ENCODE results near the gene MEIOC.

The MEIOC gene

DNA sequence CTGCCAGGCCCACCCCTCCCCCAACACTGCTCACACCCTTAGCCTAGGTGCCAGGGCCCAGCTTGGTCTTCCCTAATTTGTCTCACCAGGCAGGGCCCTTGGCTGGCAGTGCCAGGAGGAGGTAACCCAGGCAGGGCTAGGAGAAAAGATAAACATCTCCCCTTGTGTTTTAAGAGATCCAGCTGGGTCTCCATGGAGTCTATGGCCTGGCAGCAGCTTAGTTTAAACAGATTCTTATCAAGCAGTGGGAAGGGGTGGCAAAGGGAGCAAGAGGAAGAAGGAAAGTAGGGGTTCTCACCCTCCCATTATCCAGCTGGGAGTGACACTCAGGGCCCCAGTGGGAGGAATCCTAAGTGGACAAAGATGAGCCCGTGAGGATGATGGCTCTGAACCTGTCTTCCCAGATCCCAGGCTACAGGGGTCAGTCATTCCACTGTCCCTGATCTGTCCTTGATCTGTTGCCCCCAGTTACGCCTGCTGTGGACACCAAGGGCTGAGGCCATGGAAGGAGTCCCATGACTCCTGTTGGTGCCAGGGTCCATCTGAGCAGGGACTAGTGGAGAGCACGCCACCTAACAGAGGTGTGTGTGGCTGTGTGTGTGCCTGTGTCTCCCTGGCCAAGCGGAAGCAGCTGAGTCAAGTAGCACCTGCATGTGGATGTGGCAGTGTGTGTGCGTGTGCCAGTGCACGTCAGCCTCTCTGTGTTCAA, 47.4 kb upstream of the MEIOC start:
- Histone ChIP-seq H3K27me3 (ENCODE audit: control insufficient read depth, low read length) (peaks cover 28% of the 10 kb centered on the region), H3K9me2 (replicated peaks; ENCODE audit: control insufficient read depth, low read length) (no peaks in the 10 kb centered on the region), H3K4me3 (ENCODE audit: low read length) (no peak overlapping the region), H3K79me2 (ENCODE audit: control insufficient read depth, low read length) (no peaks in the 10 kb centered on the region), H3K36me3 (ENCODE audit: control insufficient read depth, low read length) (no peaks in the 10 kb centered on the region), H3F3A (ENCODE audit: control insufficient read depth, insufficient read depth) (no peaks in the 10 kb centered on the region), H3K9me3 (ENCODE audit: control insufficient read depth, insufficient read depth, low read length) (no peaks in the 10 kb centered on the region), H3K4me2 (ENCODE audit: low read length) (no peak overlapping the region), H4K20me1 (ENCODE audit: control insufficient read depth, insufficient read depth, low read depth, low read length) (0 out of 2 replicates have a peak, but pooled peaks cover 3% of the 10 kb centered on the region), H3K4me1 (ENCODE audit: control insufficient read depth, low read length) (peaks cover under 1% of the 10 kb centered on the region), H3K27ac (ENCODE audit: low read depth, low read length) (no peak overlapping the region)
- TF ChIP-seq, protein P1, sequence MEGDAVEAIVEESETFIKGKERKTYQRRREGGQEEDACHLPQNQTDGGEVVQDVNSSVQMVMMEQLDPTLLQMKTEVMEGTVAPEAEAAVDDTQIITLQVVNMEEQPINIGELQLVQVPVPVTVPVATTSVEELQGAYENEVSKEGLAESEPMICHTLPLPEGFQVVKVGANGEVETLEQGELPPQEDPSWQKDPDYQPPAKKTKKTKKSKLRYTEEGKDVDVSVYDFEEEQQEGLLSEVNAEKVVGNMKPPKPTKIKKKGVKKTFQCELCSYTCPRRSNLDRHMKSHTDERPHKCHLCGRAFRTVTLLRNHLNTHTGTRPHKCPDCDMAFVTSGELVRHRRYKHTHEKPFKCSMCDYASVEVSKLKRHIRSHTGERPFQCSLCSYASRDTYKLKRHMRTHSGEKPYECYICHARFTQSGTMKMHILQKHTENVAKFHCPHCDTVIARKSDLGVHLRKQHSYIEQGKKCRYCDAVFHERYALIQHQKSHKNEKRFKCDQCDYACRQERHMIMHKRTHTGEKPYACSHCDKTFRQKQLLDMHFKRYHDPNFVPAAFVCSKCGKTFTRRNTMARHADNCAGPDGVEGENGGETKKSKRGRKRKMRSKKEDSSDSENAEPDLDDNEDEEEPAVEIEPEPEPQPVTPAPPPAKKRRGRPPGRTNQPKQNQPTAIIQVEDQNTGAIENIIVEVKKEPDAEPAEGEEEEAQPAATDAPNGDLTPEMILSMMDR (IDR thresholded peaks at IDR 0.05; ENCODE audit: low read depth, low read length, poor library complexity, severe bottlenecking) = no peak
- no peak for TF ChIP-seq EZH2phosphoT487 (IDR thresholded peaks at IDR 0.05; ENCODE audit: borderline replicate concordance, low read length)

DNA sequence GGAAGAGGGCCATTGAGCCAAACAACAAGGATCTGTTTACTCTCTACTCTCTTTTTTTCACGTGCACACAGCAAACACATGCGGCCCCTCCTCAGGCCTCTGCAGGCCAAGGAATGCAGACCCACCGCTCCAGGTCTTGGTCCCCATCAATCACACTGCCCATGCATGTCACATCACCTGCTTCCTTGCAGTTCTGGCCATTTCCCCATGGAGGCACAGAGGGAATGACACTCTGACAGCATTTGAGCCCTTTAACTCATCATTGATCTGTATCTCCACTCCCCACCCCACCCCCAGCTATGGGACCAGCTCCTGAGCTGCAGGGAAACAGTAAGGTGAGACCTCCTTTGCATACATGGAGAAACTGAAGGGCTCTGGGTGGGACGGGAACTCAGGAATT, 45.9 kb upstream of the MEIOC start:
- H3K4me1 ChIP-seq (ENCODE audit: control insufficient read depth, low read length) = peaks cover 12% of the 10 kb centered on the region
- no peak overlapping the region for H3K27ac ChIP-seq (ENCODE audit: low read depth, low read length)

DNA sequence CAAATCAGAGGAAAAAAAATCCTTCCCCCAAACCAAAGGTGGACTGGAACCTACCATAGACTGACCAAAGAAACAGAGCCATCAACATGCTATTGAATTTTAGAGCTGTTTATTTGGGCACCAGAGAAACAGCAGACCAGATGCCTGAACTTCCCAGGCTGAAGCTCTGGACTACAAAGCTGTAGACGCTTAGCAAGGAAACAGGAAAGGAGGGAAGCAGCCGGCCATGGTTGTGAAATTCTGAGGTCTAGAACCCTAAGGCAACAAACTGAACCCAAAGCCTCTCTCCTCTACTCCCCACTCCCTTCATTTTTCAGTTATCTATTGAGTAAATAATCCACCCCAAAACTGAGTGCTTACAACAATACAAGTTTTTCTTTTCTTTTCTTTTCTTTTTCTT, 45.4 kb upstream of the MEIOC start:
- H4K20me1 ChIP-seq (ENCODE audit: control insufficient read depth, insufficient read depth, low read depth, low read length) = 0 out of 2 replicates have a peak, but pooled peaks cover 3% of the 10 kb centered on the region
- no peaks in the 10 kb centered on the region for H3K9me2 ChIP-seq (replicated peaks; ENCODE audit: control insufficient read depth, low read length)
- H3K79me2 ChIP-seq (ENCODE audit: control insufficient read depth, low read length) = no peaks in the 10 kb centered on the region
- H3K36me3 ChIP-seq (ENCODE audit: control insufficient read depth, low read length) = no peaks in the 10 kb centered on the region
- no peak overlapping the region for H3K4me3 ChIP-seq (ENCODE audit: low read length)
- H3K27ac ChIP-seq (ENCODE audit: low read depth, low read length) = no peak overlapping the region
- no peaks in the 10 kb centered on the region for H3F3A ChIP-seq (ENCODE audit: control insufficient read depth, insufficient read depth)
- peaks cover 35% of the 10 kb centered on the region for H3K27me3 ChIP-seq (ENCODE audit: control insufficient read depth, low read length)
- no peaks in the 10 kb centered on the region for H3K9me3 ChIP-seq (ENCODE audit: control insufficient read depth, insufficient read depth, low read length)
- no peak overlapping the region for H3K4me2 ChIP-seq (ENCODE audit: low read length)
- no peak for TF ChIP-seq EZH2phosphoT487 (IDR thresholded peaks at IDR 0.05; ENCODE audit: borderline replicate concordance, low read length)
- TF ChIP-seq, protein P1 (IDR thresholded peaks at IDR 0.05; ENCODE audit: low read depth, low read length, poor library complexity, severe bottlenecking) = no peak
- H3K4me1 ChIP-seq (ENCODE audit: control insufficient read depth, low read length) = peaks cover 12% of the 10 kb centered on the region

More for the DNA sequence above, 45.9 kb upstream of the MEIOC start:
- Histone ChIP-seq H4K20me1 (ENCODE audit: control insufficient read depth, insufficient read depth, low read depth, low read length) (0 out of 2 replicates have a peak, but pooled peaks cover 3% of the 10 kb centered on the region), H3K79me2 (ENCODE audit: control insufficient read depth, low read length) (no peaks in the 10 kb centered on the region), H3F3A (ENCODE audit: control insufficient read depth, insufficient read depth) (no peaks in the 10 kb centered on the region), H3K27me3 (ENCODE audit: control insufficient read depth, low read length) (peaks cover 35% of the 10 kb centered on the region), H3K4me3 (ENCODE audit: low read length) (no peak overlapping the region), H3K36me3 (ENCODE audit: control insufficient read depth, low read length) (no peaks in the 10 kb centered on the region), H3K4me2 (ENCODE audit: low read length) (no peak overlapping the region), H3K9me3 (ENCODE audit: control insufficient read depth, insufficient read depth, low read length) (no peaks in the 10 kb centered on the region), H3K9me2 (replicated peaks; ENCODE audit: control insufficient read depth, low read length) (no peaks in the 10 kb centered on the region)
- TF ChIP-seq, protein P1 (IDR thresholded peaks at IDR 0.05; ENCODE audit: low read depth, low read length, poor library complexity, severe bottlenecking) = no peak
- TF ChIP-seq EZH2phosphoT487 (IDR thresholded peaks at IDR 0.05; ENCODE audit: borderline replicate concordance, low read length) = no peak

All from DOHH2 (cell line).